T-cell (primary cell): ENCODE data around the gene BEST2. TPM values are rescaled to one million over a fixed set of nuclear protein-coding genes. Genes with fewer than 3 reads are reported as not detected.

Experiments
- ATAC-seq, 4 experiments: fragments of 200-7000 bp in 3 of 4; fragments of 150-1000 bp in 1 of 4; cut with Tn5 transposase; replicated peaks in 1 of 4; 1 replicate in 3 of 4; 2 replicates in 1 of 4; pipeline ENCODE4 v1.10.0; 2021; ENCODE audit warnings: moderate library complexity in 3 of 4, mild to moderate bottlenecking in 2 of 4, moderate number of reproducible peaks in 1 of 4
- CTCF ChIA-PET, 2 donors: fragments of 300-600 bp; sonication (Branson Sonifier 250); formaldehyde crosslinking; loops; one replicate each; lab custom pipeline; 2022; ENCODE audit warnings: antibody characterized with exemption in 2 of 2; lab: Charles Lee
- POLR2A ChIA-PET, 2 donors: fragments of 300-600 bp; sonication (Branson Sonifier 250); formaldehyde crosslinking; loops; one replicate each; lab custom pipeline; 2022; ENCODE audit warnings: antibody characterized with exemption in 2 of 2; lab: Charles Lee
- DNase-seq, 35 experiments: peaks; one replicate each; pipeline versions ENCODE4 v3.0.0 to v3.0.0-alpha.2; 2013 to 2023
- H3K27ac ChIP-seq: one replicate; pipeline ENCODE4 v1.5.1; 2013; ENCODE audit warnings: low read length
- H3K27me3 ChIP-seq, 2 experiments: replicated peaks in 1 of 2; 1 replicate in 1 of 2; 2 replicates in 1 of 2; pipeline versions ENCODE4 v1.6.1 to v1.7.0; 2013; ENCODE audit warnings: low read length in 1 of 2, mixed read lengths in 1 of 2; ENCODE audit not compliant: control insufficient read depth in 2 of 2, insufficient read depth in 2 of 2; ENCODE audit errors: extremely low read depth in 1 of 2
- H3K36me3 ChIP-seq, 2 donors: 1 replicate in 1 of 2; 2 replicates in 1 of 2; pipeline versions ENCODE4 v1.6.1 to v1.7.0; 2013; ENCODE audit warnings: low read length in 1 of 2; ENCODE audit not compliant: control insufficient read depth in 2 of 2, insufficient read depth in 1 of 2; ENCODE audit errors: extremely low read depth in 1 of 2
- H3K4me1 ChIP-seq, 2 experiments: 1 replicate in 1 of 2; 2 replicates in 1 of 2; pipeline versions ENCODE4 v1.6.1 to v1.7.0; 2013; ENCODE audit warnings: low read length in 2 of 2, mixed read lengths in 1 of 2; ENCODE audit not compliant: insufficient read depth in 2 of 2, control insufficient read depth in 1 of 2; ENCODE audit errors: extremely low read depth in 1 of 2
- H3K4me3 ChIP-seq, 2 donors: 1 replicate in 1 of 2; 2 replicates in 1 of 2; pipeline versions ENCODE4 v1.5.1 to v1.7.0; 2013; ENCODE audit warnings: mild to moderate bottlenecking in 2 of 2, low read length in 1 of 2, moderate library complexity in 1 of 2; ENCODE audit not compliant: control insufficient read depth in 1 of 2; ENCODE audit errors: extremely low read depth in 1 of 2
- H3K9me3 ChIP-seq: 2 replicates; pipeline ENCODE4 v1.7.0; 2013
- H3K27ac Mint-ChIP-seq, 2 donors: one replicate each; pipeline ENCODE4 v1.8.0; 2020 to 2021; ENCODE audit warnings: mild to moderate bottlenecking in 2 of 2, mixed read lengths in 2 of 2
- H3K27me3 Mint-ChIP-seq, 2 donors: one replicate each; pipeline ENCODE4 v1.8.0; 2021 to 2022; ENCODE audit warnings: mixed read lengths in 2 of 2
- H3K36me3 Mint-ChIP-seq: one replicate; pipeline ENCODE4 v1.8.0; 2021; ENCODE audit warnings: mixed read lengths
- H3K4me1 Mint-ChIP-seq, 3 donors: one replicate each; pipeline ENCODE4 v1.8.0; 2020 to 2022; ENCODE audit warnings: mixed read lengths in 3 of 3, mild to moderate bottlenecking in 1 of 3
- H3K4me3 Mint-ChIP-seq, 3 donors: one replicate each; pipeline ENCODE4 v1.8.0; 2020 to 2022; ENCODE audit warnings: mild to moderate bottlenecking in 3 of 3, mixed read lengths in 3 of 3, moderate library complexity in 3 of 3
- H3K9me3 Mint-ChIP-seq, 3 donors: one replicate each; pipeline ENCODE4 v1.8.0; 2020 to 2022; ENCODE audit warnings: mixed read lengths in 3 of 3
- WGBS: methylation state at CpG from one replicate; pipeline ENCODE4 v1.1.5; 2013; ENCODE audit warnings: missing lambda C conversion rate; ENCODE audit not compliant: insufficient coverage; 5-methylcytosine and 5-hydroxymethylcytosine counted together
- total RNA-seq, 35 experiments: library from RNA in 6 of 35; stranded (reverse) in 6 of 35; fragments of 120-200 nt in 1 of 35; gene quantifications; one replicate each; pipeline versions ENCODE4 v1.2.1 to v1.2.4 and lab custom pipeline; 2013 to 2026

Gene BEST2
- total RNA-seq, 5 donors from 2014 or later (not counting 1 experiment from before 2014, with no cell fraction given), result 0.16 TPM; not detected in 4

DNA sequence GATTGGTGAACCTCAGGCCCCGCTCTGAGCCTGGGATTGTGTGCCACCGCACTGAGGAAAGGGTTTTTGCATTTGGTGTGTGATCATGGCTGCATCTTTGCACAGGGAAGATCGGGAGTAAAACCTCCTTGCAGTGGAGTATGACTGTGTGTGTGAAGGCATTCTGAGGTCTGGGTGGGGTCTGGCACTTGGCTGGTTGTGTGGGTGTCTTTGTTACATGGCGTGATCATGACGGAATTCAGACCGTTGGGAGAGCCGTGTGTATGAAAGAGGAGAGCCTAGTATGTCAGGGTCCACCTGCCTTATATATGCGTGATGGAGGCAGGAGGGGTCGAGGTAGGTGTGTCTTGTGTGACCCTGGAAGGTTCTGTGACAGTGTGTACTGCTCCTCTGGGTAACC lies 740 bp upstream of the BEST2 start:
- no peak overlapping the region for H3K27ac Mint-ChIP-seq
- peaks cover 5 to 6% (median 5%) of the 10 kb centered on the region in 3 donors for H3K9me3 Mint-ChIP-seq
- peaks cover 0 to 55% of the 10 kb centered on the region in 2 experiments for H3K27me3 ChIP-seq
- peaks cover 20% of the 10 kb centered on the region for H3K36me3 Mint-ChIP-seq
- H3K27me3 Mint-ChIP-seq, result peaks cover 21 to 39% of the 10 kb centered on the region in 2 donors
- CTCF ChIA-PET, result no interaction called here
- DNase-seq (no peak), ATAC-seq (no peak)
- H3K27ac ChIP-seq, result no peak overlapping the region
- no peaks in the 10 kb centered on the region for H3K9me3 ChIP-seq
- no peak overlapping the region for H3K4me3 ChIP-seq
- no peak overlapping the region for H3K4me3 Mint-ChIP-seq
- H3K36me3 ChIP-seq, result peaks cover 10 to 20% of the 10 kb centered on the region in 2 donors
- peaks cover 0 to 11% of the 10 kb centered on the region in 2 experiments for H3K4me1 ChIP-seq
- peaks cover 4 to 9% (median 7%) of the 10 kb centered on the region in 3 donors for H3K4me1 Mint-ChIP-seq
- POLR2A ChIA-PET, result no interaction called here
- 79% methylated on average over 7 of the region's 9 CpGs for WGBS

DNA sequence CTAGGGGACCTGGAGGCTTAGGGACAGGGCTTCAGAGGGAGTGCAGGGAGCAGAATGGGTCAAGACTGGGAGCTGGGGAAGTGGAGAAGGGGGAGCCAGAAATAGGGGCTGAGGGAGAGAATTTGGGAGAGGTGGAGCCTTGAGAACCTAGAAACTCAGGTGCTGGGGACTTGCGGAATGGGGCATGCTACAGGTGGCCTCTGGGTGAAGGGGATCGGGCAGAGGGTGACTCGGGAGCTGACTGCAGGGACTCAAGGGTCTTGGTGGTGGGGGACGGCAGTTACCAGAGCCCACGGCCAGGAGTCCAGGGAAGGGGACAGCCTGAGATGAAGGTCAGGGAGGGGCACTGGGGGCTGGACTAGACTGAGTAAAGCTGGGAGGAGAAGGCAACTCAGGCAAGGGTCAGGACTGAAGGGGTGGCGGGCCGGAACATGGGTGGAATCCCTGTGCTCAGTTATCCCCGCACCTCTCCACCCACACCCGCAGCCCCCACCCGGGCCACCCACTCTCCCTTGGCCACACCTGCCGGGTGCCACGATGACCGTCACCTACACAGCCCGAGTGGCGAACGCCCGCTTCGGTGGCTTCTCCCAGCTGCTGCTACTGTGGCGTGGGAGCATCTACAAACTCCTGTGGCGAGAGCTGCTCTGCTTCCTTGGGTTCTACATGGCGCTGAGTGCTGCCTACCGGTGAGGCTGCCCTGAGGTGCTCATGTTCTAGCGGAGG lies 628 bp downstream of the BEST2 start:
- Mint-ChIP-seq H3K27ac (peak overlapping the region in 1 of 2 donors; percentile 31), H3K9me3 (peaks cover 5 to 6% (median 5%) of the 10 kb centered on the region in 3 donors), H3K4me3 (no peak overlapping the region), H3K27me3 (peaks cover 26 to 44% of the 10 kb centered on the region in 2 donors), H3K4me1 (peaks cover 4 to 12% (median 7%) of the 10 kb centered on the region in 3 donors), H3K36me3 (peaks cover 12% of the 10 kb centered on the region)
- Histone ChIP-seq H3K27me3 (peaks cover 0 to 68% of the 10 kb centered on the region in 2 experiments), H3K36me3 (peaks cover 6 to 11% of the 10 kb centered on the region in 2 donors), H3K4me1 (peaks cover 0 to 11% of the 10 kb centered on the region in 2 experiments), H3K27ac (no peak overlapping the region), H3K9me3 (no peaks in the 10 kb centered on the region), H3K4me3 (no peak overlapping the region)
- DNase-seq, result no peak
- ChIA-PET CTCF (interaction anchor here in 1 of 2 donors (0.6 kb wide), 2 partner anchors 11 to 1077 kb away, joined by 3 to 4 read pairs; no protein-coding TSS in a partner anchor), POLR2A (no interaction called here)
- ATAC-seq, result no peak
- WGBS, result 74% methylated on average over 15 of the region's 23 CpGs

DNA sequence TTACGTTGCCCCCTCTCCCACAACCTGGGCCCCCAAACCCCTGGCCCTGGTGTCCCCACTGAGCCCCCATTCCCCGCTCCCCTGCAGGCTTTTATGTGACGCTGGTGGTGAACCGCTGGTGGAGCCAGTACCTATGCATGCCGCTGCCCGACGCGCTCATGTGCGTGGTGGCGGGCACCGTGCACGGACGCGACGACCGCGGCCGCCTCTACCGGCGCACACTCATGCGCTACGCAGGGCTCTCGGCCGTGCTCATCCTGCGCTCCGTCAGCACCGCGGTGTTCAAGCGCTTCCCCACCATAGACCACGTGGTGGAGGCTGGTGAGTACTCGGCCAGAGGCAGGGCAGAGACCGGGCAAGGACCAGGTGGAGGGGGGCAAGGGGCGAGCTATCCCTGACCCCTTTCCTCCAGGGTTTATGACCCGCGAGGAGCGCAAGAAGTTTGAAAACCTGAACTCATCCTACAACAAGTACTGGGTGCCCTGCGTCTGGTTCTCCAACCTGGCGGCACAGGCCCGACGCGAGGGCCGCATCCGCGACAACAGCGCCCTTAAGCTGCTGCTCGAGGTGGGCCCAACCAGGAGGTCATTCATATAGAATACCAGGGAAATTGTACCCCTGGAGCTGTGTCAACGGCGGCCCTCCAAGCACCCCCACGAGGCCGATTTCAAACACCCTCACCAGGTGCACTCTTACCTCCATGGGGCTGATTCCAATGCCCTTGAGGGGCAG lies 3.0 kb downstream of the BEST2 start:
- ATAC-seq (no peak), DNase-seq (no peak)
- 67% methylated on average over 42 of the region's 50 CpGs for WGBS
- H3K4me1 ChIP-seq, result peaks cover 0 to 18% of the 10 kb centered on the region in 2 experiments
- H3K4me3 ChIP-seq, result no peak overlapping the region
- no peaks in the 10 kb centered on the region for H3K9me3 Mint-ChIP-seq
- no peak overlapping the region for H3K4me3 Mint-ChIP-seq
- H3K4me1 Mint-ChIP-seq, result peaks cover 4 to 15% (median 7%) of the 10 kb centered on the region in 3 donors
- H3K27ac ChIP-seq, result no peak overlapping the region
- CTCF ChIA-PET, result no interaction called here
- H3K27me3 Mint-ChIP-seq, result peaks cover 28 to 43% of the 10 kb centered on the region in 2 donors
- no peak overlapping the region for H3K27ac Mint-ChIP-seq
- H3K36me3 ChIP-seq, result no peaks in the 10 kb centered on the region
- no peaks in the 10 kb centered on the region for H3K9me3 ChIP-seq
- POLR2A ChIA-PET, result interaction anchor here in 1 of 2 donors (0.7 kb wide), 1 partner anchor 130 kb away, joined by 12 read pairs; no protein-coding TSS in a partner anchor
- H3K27me3 ChIP-seq, result peaks cover 0 to 74% of the 10 kb centered on the region in 2 experiments
- H3K36me3 Mint-ChIP-seq, result no peaks in the 10 kb centered on the region

DNA sequence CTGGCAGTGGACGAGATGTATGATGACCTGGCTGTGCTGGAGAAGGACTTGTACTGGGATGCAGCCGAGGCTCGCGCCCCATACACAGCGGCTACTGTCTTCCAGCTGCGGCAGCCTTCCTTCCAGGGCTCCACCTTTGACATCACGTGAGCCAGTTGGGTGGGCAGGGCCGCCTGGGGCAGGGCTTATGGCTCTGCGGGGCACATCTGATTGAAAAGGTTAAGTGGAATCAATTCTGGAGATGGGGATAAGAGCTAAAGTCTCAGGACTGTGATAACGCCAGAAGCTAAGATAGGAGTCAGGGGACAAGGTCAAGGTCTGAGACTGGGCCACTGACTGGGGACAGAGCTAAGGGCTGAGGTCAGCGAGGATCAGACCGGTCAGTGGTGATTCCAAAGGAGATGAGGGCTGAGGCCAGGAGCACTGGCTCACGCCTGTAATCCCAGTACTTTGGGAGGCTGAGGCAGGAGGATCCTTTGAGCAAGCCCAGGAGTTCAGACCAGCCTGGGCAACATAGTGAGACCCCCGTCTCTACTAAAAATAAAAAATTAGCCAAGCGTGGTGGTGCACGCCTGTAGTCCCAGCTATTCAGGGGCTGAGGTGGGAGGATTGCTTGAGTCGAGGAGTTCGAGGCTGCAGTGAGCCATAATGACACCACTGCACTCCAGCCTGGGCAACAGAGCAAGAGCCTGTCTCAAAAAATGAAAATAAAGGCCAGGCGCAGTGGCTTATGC lies 4.7 kb downstream of the BEST2 start:
- no peaks in the 10 kb centered on the region for H3K36me3 Mint-ChIP-seq
- WGBS, result 90% methylated on average over 17 of the region's 19 CpGs
- H3K36me3 ChIP-seq, result no peaks in the 10 kb centered on the region
- peaks cover 0 to 11% (median 8%) of the 10 kb centered on the region in 3 donors for H3K4me1 Mint-ChIP-seq
- H3K4me3 Mint-ChIP-seq, result no peak overlapping the region
- H3K27ac Mint-ChIP-seq, result no peak overlapping the region
- DNase-seq, result no peak
- no peak for ATAC-seq
- no peaks in the 10 kb centered on the region for H3K9me3 Mint-ChIP-seq
- no peak overlapping the region for H3K27ac ChIP-seq
- H3K27me3 ChIP-seq, result peaks cover 0 to 60% of the 10 kb centered on the region in 2 experiments
- H3K27me3 Mint-ChIP-seq, result peaks cover 20 to 34% of the 10 kb centered on the region in 2 donors
- ChIA-PET CTCF (interaction anchor here (0.6 to 0.9 kb wide), 3 partner anchors 17 to 62 kb away, joined by 3 to 9 read pairs (median 4); no protein-coding TSS in a partner anchor), POLR2A (no interaction called here)
- no peaks in the 10 kb centered on the region for H3K9me3 ChIP-seq
- H3K4me3 ChIP-seq, result no peak overlapping the region
- H3K4me1 ChIP-seq, result peaks cover 0 to 9% of the 10 kb centered on the region in 2 experiments

DNA sequence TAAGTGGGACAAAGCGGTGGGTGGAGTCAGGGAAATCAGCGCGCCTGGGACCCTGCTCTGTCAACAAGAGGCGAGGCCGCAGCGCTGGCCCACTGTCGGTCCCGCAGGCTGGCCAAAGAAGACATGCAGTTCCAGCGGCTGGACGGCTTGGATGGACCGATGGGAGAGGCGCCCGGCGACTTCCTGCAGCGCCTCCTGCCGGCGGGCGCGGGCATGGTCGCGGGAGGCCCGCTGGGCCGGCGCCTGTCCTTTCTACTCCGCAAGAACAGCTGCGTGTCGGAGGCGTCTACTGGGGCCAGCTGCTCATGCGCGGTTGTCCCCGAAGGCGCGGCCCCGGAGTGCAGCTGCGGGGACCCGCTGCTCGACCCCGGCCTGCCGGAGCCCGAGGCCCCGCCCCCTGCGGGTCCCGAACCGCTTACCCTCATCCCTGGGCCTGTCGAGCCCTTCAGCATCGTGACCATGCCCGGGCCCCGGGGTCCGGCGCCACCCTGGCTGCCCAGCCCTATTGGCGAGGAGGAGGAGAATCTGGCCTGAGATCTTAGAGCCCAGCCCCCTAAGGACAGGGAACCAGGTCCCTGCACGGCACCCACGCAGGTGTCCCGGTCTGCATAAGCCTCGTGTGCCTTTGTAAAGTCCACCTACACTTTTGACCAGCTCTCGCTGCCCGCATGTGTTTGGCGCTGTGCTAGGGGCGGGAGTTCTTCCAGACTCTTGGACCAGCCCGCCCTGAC lies 6.1 kb downstream of the BEST2 start:
- WGBS, result 11% methylated on average over 58 of the region's 60 CpGs
- DNase-seq (peak in 31 of 35 experiments; percentile 15 to 76 (median 45)), ATAC-seq (peak; percentile 68 to 85 (median 75))
- no peak overlapping the region for H3K27ac Mint-ChIP-seq
- ChIA-PET POLR2A (interaction anchor here (0.5 to 0.7 kb wide), 2 partner anchors 11 to 67 kb away, joined by 6 to 9 read pairs; no protein-coding TSS in a partner anchor), CTCF (interaction anchor here in 1 of 2 donors (0.6 to 1.7 kb wide), 6 partner anchors 35 to 89 kb away, joined by 3 to 6 read pairs (median 3); a partner anchor contains a TSS)
- no peaks in the 10 kb centered on the region for H3K9me3 ChIP-seq
- H3K36me3 ChIP-seq, result no peaks in the 10 kb centered on the region
- H3K4me3 Mint-ChIP-seq, result peak overlapping the region in 1 of 3 donors; percentile 17
- peaks cover 14 to 31% of the 10 kb centered on the region in 2 donors for H3K27me3 Mint-ChIP-seq
- no peaks in the 10 kb centered on the region for H3K9me3 Mint-ChIP-seq
- peak overlapping the region in 1 of 2 donors; percentile 51 for H3K4me3 ChIP-seq
- H3K4me1 Mint-ChIP-seq, result peaks cover 0 to 11% (median 8%) of the 10 kb centered on the region in 3 donors
- H3K27ac ChIP-seq, result no peak overlapping the region
- peaks cover 0 to 9% of the 10 kb centered on the region in 2 experiments for H3K4me1 ChIP-seq
- no peaks in the 10 kb centered on the region for H3K36me3 Mint-ChIP-seq
- peaks cover 0 to 47% of the 10 kb centered on the region in 2 experiments for H3K27me3 ChIP-seq
